ENCODE data around the gene DUOX2. TPM values are rescaled to one million over a fixed set of nuclear protein-coding genes. Genes with fewer than 3 reads are reported as not detected.

The DUOX2 gene
- total RNA-seq, 2 donors from 2014 or later: 0.08 to 0.11 TPM

DNA sequence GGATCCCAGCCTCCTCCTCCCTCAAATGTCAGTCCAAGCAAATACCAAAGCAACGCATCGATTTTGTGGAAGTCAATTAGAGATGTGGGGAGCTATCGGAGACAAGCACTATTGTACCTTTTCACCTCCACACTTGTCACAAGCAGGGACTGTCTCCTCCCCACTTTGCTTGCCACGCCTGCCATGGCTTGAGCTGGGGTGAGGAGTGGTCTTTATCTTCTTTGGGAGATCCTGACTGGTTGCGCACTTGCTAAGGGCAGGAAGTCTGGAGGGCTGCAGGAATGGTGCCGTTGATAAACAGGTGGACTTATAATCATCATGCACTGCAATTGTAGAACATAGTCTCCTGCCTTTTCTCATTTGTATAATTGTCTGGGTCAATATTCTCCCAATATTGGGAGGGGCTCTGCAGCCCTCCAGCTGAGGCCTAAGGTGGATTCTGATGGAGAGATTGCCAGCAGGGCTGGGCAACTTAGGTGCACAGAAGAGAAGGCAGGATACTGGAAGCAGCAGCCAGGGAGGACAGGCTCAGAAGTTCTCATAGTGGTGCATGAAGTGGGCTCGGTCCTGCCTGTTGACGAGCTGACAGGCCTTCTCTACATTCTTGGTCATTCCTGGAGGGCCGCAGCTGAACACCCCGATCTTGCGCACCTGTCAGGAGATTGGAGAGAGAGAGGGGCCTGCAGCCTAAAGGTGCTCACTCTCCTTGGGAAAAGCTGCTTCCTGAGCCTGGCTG, 20.2 kb downstream of the DUOX2 start:
- TF ChIP-seq, protein P1, sequence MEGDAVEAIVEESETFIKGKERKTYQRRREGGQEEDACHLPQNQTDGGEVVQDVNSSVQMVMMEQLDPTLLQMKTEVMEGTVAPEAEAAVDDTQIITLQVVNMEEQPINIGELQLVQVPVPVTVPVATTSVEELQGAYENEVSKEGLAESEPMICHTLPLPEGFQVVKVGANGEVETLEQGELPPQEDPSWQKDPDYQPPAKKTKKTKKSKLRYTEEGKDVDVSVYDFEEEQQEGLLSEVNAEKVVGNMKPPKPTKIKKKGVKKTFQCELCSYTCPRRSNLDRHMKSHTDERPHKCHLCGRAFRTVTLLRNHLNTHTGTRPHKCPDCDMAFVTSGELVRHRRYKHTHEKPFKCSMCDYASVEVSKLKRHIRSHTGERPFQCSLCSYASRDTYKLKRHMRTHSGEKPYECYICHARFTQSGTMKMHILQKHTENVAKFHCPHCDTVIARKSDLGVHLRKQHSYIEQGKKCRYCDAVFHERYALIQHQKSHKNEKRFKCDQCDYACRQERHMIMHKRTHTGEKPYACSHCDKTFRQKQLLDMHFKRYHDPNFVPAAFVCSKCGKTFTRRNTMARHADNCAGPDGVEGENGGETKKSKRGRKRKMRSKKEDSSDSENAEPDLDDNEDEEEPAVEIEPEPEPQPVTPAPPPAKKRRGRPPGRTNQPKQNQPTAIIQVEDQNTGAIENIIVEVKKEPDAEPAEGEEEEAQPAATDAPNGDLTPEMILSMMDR (IDR thresholded peaks at IDR 0.05): no peak
- Histone ChIP-seq H3K27me3 (no peaks in the 10 kb centered on the region), H3K36me3 (no peaks in the 10 kb centered on the region), H3K4me3 (no peak overlapping the region), H3K27ac (no peak overlapping the region), H3K4me1 (no peaks in the 10 kb centered on the region), H3K9me3 (no peaks in the 10 kb centered on the region)
- DNase-seq (ENCODE audit: low spot score): no peak

DNA sequence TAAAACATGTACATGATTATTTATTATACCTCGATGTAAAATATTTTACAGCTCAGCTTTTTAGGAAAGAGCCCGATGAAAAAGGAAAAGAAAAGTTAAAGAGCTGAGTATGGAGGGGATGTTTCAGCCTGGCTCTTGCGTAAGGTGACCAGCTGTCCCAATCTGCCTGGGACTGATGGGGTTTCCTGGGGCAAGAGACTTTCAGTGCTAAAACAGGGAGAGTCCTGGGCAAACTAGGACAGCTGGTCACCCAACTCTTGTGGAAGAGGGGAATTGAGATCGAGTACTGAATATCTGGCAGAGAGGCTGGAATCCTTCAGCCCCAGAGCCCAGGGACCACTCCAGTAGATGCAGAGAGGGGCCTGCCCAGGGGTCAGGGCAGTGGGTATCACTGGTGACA, 21.0 kb downstream of the DUOX2 start:
- no peaks in the 10 kb centered on the region for H3K36me3 ChIP-seq
- TF ChIP-seq, protein P1 (IDR thresholded peaks at IDR 0.05): no peak
- H3K4me3 ChIP-seq: no peak overlapping the region
- H3K27me3 ChIP-seq: no peaks in the 10 kb centered on the region
- H3K4me1 ChIP-seq: no peaks in the 10 kb centered on the region
- H3K9me3 ChIP-seq: no peaks in the 10 kb centered on the region
- DNase-seq (ENCODE audit: low spot score): no peak
- no peak overlapping the region for H3K27ac ChIP-seq

DNA sequence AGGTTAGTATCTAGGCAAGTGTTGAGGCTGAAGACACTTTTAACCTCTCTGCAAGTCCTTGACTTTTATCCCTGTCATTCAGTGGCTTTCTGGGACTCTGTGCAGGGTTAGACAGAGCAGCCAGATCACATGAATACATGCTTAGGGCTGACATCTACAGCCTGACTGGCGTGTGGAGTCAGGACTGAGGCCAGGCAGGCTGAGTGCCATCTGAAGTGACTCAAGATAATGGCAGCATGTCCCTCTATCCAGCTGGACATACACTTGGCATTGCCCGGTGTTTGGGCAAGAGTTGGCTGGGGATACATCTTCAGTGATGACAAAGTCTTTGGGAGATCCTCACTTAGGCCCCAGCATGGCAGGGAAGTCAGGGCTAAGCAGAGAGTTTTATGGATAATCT, 22.4 kb downstream of the DUOX2 start:
- no peaks in the 10 kb centered on the region for H3K36me3 ChIP-seq
- H3K4me3 ChIP-seq: no peak overlapping the region
- H3K9me3 ChIP-seq: no peaks in the 10 kb centered on the region
- H3K27me3 ChIP-seq: no peaks in the 10 kb centered on the region
- no peak overlapping the region for H3K27ac ChIP-seq
- no peak for DNase-seq (ENCODE audit: low spot score)
- TF ChIP-seq, protein P1 (IDR thresholded peaks at IDR 0.05): no peak
- no peaks in the 10 kb centered on the region for H3K4me1 ChIP-seq

DNA sequence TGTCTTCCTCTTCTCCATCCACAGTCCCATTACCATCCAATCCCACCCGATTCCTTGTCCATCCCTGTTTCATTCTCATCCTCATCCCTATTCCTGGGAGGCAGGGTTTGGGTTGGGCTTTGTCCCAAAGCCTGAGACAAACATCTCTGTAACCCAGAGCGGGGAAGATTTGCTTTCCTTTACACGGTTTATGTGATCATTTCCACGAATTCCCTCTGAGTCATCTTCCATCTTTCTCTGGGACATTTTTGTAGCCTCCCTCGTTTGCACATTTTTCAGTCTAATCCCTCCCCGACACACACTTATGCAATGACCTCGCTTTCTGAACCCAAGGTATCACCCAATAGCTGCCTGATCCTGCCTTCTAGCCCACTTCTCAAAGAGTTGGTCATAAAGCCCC, 22.8 kb downstream of the DUOX2 start:
- TF ChIP-seq, protein P1 (IDR thresholded peaks at IDR 0.05): no peak
- DNase-seq (ENCODE audit: low spot score): no peak
- Histone ChIP-seq H3K4me1 (no peaks in the 10 kb centered on the region), H3K4me3 (no peak overlapping the region), H3K27me3 (no peaks in the 10 kb centered on the region), H3K36me3 (no peaks in the 10 kb centered on the region), H3K9me3 (no peaks in the 10 kb centered on the region), H3K27ac (no peak overlapping the region)

DNA sequence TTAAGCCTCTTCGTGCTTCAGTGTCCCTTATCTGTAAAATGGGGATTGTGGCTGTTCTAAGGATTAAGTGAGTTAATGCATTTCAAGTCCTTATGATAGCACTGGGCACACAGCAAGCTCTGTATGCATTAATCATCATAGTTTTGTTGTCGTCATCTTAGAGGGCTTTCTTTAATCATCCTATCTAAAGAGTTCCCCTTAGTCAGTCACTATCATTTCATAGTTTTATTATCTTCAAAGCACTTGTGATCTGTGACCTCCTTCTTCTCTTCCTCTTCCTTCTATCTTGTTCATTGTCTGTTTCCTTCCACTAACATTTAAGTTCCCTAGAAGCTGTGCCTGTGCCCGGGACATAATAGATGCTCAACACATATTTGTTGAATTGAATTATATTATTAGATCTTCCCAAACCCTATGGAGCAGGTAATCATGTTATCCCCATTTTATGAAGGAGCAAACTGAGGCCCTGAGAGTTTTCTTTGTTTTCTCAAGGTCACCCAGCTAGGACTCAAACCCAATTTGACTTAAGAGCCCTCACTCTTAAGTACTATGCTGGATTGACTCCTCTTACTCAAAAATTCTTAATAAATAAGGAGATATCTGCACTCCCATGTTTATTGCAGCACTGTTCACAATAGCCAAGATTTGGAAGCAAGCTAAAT, 24.1 kb downstream of the DUOX2 start:
- Histone ChIP-seq H3K27me3 (no peaks in the 10 kb centered on the region), H3K36me3 (no peaks in the 10 kb centered on the region), H3K4me1 (no peaks in the 10 kb centered on the region), H3K4me3 (no peak overlapping the region), H3K9me3 (no peaks in the 10 kb centered on the region), H3K27ac (no peak overlapping the region)
- TF ChIP-seq, protein P1 (IDR thresholded peaks at IDR 0.05): no peak
- DNase-seq (ENCODE audit: low spot score): no peak
